GM10847 (cell line): ENCODE measurements around the gene AP1M1.

ENCODE experiments used
- POLR2A ChIP-seq: IDR thresholded peaks from 2 replicates; pipeline ENCODE4 v1.6.1; 2011; ENCODE audit not compliant: insufficient read length; ENCODE audit errors: extremely low read depth

The AP1M1 gene

DNA sequence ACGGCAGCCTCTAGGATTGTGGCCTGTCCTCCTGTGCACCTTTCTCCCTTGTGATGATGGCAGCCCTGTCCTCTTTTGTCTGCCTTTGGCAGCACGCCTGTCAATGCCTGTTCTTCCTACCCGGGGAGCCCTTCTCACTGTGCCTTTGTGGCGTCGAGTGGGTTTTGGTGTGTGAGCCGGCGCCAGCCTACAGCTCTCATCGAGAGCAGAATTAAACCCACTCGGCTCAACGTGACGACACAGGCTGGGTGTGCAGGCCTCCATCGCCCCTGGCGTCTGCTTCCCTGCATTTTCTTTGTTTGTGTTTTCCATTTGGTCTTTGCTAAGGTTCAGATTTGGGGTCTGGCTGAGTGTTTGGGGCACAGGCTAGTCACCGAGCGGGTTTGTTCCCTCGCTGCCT, 34.4 kb downstream of the AP1M1 start:
- TF ChIP-seq POLR2A: no peak

DNA sequence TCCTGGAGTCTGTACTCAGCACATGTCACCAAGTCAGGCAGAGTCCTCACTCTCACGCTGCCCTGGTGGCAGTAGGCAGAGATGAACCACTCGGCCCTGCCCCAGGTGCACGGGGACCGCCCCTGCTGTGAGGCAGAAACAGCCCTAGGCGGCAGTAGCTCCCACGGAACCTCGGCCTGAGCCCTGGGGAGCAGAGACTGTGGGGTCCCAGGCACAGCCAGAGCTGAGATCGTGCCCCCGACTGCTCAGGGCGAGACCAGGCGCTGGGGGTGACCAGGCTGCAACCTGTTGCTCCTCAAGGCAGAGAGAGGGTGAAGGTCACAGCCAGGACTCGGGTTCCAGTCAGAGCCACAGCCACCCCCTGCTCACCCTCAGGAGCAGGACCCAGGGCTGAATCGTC, 34.9 kb downstream of the AP1M1 start:
- no peak for TF ChIP-seq POLR2A

DNA sequence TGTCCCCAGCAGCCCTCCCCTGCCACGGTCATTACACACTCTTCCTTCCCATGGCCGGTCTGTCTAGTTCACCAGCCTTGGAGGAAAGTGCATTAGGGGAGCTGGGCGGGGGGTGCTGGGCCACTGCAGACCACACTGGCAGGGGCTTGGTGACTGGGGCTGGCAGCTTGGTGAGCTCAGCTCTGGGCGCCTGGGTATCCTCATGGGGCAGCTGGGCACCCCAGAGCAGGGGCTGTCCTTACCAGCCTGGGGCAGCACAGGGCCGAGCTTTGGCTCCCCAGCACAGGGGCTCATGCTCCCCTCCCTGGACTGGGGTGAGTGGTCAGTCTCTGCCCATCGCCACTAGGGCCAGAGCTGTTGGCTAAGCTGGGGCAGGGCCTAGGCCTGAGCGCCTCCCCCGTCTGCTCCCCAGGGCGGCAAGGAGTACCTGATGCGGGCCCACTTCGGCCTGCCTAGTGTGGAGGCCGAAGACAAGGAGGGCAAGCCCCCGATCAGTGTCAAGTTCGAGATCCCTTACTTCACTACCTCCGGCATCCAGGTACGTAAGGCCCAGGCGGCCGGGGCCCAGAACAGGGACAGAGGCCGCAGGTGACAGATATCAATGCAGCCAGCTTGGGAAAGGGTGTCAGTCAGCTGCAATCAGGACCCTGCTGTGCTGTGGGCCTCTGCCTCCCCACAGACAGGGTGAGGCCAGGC, 35.5 kb downstream of the AP1M1 start:
- no peak for TF ChIP-seq POLR2A

DNA sequence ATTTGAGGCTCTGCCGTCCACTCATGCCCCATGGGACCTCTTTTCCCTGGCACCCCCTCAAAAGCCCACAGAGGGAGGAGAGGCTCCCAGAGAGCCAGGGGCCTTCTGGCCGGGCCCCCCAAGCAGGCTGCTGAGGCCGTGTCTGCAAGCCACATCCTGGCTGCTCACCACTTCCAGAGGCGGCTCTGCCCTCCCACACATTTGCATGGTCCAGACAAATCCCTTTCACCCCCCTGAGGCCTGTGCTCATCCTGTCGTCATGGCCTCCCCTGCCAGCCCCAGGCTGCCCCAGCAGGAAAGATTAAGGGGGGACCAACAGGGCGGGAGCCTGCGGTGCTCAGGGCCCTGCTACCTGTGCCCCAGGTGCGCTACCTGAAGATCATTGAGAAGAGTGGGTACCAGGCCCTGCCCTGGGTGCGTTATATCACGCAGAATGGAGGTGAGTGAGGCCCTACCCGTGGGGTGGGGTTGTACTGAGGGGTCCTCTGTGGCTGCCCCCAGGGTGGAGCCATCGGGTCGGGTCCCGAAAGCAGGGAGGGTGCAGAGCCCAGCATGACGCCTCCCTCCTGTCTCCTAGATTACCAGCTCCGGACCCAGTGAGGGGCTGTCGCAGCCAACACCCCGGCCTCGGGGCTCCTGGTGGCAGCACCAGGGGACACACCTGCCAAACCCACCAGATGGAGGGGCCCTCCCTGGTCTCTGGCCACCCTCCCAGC, 36.3 kb downstream of the AP1M1 start:
- TF ChIP-seq POLR2A: no peak

DNA sequence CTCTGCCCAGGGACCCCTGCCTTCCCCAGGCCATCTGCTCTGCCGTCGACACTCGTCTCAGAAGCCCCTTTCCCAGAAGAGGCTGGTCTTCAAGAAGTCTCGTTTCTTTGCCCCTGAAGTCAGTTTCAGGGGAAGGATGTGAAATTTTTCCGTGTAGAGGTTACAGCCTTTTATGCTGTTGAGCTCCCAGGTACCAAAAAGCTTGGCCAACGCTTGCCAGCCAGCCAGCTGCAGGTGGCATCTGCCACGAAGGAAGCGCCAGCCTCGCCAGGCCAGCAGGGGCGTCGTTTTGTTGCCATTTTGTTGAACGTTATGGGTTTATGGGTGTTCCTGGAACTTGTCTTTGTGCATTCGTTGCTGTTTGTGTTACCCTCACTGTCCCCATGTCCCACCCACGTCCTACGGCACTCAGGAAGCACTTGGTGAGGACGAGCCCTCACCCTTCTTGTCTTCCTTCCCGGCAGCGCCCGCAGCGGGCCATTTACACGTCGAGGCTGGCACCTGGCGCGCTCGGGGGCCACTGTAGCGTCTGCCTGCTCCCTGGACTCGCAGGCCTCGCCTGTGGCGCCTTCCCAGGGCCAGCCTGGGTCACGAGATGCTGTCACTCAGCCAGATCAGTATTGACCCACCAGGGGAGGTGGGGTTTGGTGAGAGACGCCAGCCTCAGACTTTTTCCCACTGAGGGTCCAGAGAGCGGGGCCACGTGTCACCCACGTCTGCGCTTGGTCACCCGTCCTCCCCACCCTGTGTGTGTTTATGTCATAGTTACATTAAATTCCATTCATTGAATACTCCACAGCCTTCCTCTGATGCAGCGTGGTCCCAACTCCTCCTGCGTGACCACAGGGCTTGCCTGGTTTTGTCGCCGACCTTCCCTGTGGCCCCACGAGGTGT, 37.1 kb downstream of the AP1M1 start:
- no peak for TF ChIP-seq POLR2A

DNA sequence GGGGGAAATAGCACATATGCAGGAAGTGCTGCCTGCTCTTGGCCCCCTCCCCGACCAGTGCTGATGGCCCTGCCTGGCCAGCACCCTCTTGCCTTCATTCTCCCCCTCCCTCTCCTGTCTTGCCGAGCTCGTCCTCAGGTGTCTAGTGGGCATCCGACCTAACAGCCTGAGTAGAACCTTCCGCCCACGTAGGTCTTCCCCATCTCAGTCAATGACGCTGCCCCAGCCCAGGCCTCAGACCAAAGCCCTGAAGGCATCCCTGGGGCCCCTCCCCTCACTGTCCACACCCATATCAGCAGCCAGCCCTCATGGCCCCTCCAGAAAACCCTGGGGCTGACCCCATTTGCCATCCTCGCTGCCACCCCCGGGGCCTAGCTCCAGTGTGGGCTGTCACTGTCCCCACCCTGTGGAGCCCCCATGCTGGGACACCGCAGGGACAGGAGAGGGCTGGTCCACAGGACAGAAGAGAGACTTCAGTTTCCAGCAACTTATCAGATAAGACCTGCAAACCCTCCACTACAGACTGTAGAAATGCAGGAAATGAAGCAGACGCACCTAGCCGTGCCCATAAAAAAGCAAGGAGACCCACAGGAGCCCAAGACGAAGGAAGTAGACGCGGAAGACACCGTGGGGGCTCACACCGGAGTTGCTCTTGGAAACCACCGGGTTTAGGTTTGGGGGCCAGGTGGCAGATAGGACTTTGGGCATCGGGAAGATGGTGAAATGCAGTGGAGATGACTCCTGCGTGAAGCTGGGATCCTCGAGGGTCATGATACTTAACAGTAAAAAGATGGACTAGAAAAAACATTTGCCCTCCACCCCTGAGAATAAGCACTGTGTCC, 38.3 kb downstream of the AP1M1 start:
- no peak for TF ChIP-seq POLR2A

DNA sequence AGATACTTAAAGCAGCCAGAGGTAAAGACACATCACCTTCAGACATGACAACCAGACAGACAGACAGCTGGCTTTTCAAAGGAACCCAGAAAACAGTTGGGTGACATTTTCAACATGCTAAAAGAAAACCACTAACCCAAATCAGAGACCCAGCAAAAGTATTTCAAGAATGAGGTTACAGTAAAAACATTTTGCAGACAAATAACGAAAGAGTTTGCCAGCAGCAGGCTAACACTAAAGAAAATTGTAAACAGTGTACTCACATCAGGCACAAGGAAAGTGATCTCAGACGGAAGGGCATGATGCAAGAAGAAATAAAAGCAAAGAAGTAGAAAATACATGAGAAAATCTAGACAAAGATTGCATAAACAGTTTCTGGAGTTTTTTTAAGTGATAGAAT, 46.4 kb downstream of the AP1M1 start:
- TF ChIP-seq POLR2A: no peak

DNA sequence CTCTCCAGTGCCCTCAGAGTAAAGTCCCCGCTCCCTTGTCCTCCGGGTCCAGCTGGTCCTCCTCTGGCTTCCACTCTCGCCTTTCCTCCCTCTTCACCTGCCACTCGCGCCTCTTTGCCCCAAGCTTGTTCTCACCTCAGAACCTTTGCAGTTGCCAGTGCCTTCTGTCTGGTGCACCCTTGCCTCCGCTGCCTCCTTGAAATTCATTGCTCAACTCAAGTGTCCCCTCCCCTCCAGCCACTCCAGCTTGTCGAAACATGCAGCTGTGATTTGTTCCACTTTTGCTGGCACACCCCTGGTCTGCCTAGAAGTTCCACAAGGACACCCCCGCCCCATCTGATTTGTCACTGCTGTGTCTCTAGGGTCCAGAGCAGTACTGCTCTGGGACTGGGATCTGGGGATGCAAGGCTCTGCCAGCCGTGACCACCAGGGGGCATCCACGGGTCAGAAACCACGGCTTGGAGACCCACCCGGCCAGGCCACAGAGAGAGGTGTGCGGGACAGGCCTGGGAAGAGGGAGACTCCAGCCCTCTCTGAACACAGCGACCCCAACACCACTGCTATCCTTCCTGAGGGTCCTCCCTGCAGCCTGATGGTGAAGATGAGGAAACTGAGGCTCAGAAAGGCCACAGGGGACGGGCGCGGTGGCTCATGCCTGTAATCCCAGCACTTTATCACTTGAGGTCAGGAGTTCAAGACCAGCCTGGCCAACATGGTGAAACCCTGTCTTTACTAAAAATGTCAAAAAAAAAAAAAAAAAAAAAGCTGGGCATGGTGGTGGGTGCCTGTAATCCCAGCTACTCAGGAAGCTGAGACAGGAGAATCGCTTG, 49.9 kb downstream of the AP1M1 start:
- TF ChIP-seq POLR2A: no peak

DNA sequence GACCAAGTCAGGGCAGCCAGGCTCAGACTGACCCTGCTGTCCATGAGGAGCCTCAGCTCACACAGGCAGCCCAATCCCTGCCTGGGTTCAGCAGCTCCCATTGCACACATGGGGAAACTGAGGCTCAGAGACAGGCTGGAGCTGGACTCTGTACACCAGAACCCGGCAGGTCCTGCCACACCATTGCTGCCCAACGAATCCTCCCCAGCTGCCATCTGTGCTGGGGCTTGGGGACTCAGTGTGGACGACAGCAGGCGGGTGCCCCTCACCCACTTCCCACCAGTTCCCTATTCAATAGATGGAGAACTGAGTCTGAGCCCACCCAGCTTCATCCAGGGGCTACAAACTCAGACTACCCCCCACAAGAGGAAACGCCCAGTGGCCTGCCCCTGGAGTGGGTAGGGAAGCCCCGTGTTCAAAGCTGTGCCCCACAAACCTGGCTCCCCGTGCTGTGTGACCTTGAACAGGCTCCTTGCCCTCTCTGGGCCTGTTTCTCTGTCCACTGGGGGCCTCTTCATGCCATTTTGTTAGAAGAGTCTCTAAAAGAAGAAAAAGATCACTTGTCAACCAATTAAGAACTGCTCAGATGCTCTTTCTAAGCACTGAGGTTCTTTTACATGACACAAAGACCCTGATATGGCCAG, 50.8 kb downstream of the AP1M1 start:
- no peak for TF ChIP-seq POLR2A

DNA sequence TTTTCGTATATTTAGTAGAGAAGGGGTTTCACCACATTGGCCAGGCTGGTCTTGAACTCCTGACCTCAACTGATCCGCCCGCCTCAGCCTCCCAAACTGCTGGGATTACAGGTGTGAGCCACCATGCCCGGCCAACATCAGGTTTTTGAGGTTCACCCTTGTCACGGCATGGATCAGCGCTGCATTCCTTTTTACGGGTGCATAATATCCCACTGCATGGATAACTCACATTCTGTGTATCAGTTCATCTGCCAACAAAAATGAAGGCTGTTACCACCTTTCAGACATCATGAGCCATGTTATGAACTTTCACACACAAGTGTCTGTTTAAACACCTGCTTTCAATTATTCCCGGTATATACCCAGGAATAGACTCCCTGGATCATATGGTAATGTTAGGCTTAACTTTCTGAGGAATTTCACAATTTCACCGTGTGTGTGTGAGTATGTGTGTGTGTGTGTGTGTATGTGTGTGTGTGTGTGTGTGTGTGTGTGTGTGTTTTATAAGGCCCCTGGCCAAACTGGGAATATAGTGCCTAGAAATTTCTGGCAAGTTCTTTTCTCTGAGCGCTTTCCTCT, 52.2 kb downstream of the AP1M1 start:
- TF ChIP-seq POLR2A: no peak

DNA sequence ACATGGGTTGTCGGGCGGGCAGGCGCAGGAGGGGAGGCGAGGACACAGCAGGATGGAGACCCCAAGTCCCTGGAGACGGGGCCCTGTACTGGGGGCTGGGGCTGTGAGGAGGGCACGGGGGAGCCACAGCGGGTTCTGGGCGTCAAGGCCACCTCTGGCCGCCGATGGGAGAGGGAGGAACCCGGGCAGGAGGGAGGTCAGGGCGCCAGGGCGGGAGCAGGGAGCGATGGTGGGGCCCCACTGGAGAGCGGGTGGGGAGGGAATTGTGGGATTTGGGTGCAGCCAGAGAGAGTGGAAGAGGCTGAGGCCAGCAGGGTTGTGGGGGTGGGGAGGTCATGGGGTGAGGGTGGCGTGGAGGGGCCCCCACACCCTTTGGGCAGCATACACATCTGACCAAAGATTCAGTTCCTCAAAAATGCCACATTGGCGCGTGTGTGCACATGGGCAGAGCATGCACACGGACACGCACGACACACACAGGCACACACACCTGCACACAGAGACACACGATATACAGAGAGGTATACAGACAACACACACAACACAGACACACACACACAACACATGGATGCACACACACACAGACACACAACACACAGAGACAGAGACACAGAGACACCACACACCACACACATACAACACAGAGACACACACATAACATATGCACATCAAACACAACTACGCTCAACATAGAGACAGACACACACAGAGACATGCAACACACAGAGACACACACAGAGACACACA, 54.9 kb downstream of the AP1M1 start:
- no peak for TF ChIP-seq POLR2A

DNA sequence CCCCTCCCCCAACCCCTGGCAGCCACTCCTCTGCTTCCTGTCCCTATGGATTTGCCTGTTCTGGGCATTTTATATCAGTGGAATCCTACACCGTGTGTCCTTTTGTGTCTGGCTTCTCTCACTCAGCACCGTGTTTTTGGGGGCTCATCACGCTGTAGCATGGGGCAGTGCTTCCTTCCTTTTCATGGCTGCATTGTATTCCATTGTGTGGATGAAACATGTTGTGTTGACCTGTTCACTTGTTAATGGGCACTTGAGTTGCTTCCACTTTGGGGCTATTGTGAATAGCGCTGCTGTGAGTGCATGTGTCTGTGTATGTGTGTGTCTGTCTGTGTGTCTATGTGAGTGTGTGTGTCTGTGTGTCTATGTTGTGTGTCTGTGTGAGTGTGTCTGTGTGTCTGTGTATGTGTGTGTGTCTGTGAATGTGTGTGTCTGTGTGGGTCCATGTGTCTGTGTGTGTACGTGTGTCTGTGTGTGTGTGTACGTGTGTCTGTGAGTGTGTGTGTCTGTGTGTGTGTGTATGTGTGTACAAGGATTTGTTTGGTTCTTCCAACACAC, 57.2 kb downstream of the AP1M1 start:
- TF ChIP-seq POLR2A: no peak
